BJ (cell line): ENCODE results near the gene TOP2A. TPM values are rescaled to one million over a fixed set of nuclear protein-coding genes. Genes with fewer than 3 reads are reported as not detected.
A peak's percentile ranks its signal among the peaks of the same experiment; 100 is the strongest.

ENCODE experiments used
- CTCF ChIA-PET: fragments of 350-600 bp; formaldehyde crosslinking; extraction: SDS; loops from one replicate; lab custom pipeline; 2021; ENCODE audit warnings: antibody characterized with exemption, inconsistent platforms; lab: Yijun Ruan, JAX
- POLR2A ChIA-PET: fragments of 300-600 bp; sonication (Branson Sonifier 250); formaldehyde crosslinking; extraction: SDS; loops from one replicate; lab custom pipeline; 2021; ENCODE audit warnings: antibody characterized with exemption; lab: Charles Lee
- DNase-seq: peaks from one replicate; pipeline ENCODE4 v3.0.0-alpha.2; 2011; ENCODE audit warnings: low read depth
- H3K27me3 ChIP-seq: 2 replicates; pipeline ENCODE4 v1.6.0; 2011; ENCODE audit warnings: low read length; ENCODE audit not compliant: control insufficient read depth, insufficient read depth
- H3K36me3 ChIP-seq: 2 replicates; pipeline ENCODE4 v1.5.1; 2011; ENCODE audit warnings: low read length; ENCODE audit not compliant: control insufficient read depth, insufficient read depth
- H3K4me3 ChIP-seq: 2 replicates; pipeline ENCODE4 v1.5.1; 2011; ENCODE audit warnings: low read depth, mild to moderate bottlenecking, control low read depth, low read length
- polyA plus RNA-seq: library from polyadenylated mRNA; depleted of rRNA; stranded (reverse); fragments of >200 nt; gene quantifications from 2 replicates; pipeline ENCODE4 v1.2.3, GENCODE V29; 2011; rRNA removed
- small RNA-seq: library from RNA; depleted of rRNA; stranded (forward); fragments of <200 nt; gene quantifications from one replicate; pipeline ENCODE3, GENCODE V24; 2012; ENCODE audit warnings: low replicate concordance, low read depth; ENCODE audit not compliant: insufficient read length
- TF ChIP-seq, protein P1 (sequence below): IDR thresholded peaks from 2 replicates; pipeline ENCODE4 v1.5.1; 2011; ENCODE audit warnings: low read depth, mild to moderate bottlenecking, control low read depth, inconsistent platforms, low read length, moderate library complexity; ENCODE audit not compliant: insufficient read depth

Gene TOP2A
- polyA plus RNA-seq, 1 experiment, result 31.8 TPM

DNA sequence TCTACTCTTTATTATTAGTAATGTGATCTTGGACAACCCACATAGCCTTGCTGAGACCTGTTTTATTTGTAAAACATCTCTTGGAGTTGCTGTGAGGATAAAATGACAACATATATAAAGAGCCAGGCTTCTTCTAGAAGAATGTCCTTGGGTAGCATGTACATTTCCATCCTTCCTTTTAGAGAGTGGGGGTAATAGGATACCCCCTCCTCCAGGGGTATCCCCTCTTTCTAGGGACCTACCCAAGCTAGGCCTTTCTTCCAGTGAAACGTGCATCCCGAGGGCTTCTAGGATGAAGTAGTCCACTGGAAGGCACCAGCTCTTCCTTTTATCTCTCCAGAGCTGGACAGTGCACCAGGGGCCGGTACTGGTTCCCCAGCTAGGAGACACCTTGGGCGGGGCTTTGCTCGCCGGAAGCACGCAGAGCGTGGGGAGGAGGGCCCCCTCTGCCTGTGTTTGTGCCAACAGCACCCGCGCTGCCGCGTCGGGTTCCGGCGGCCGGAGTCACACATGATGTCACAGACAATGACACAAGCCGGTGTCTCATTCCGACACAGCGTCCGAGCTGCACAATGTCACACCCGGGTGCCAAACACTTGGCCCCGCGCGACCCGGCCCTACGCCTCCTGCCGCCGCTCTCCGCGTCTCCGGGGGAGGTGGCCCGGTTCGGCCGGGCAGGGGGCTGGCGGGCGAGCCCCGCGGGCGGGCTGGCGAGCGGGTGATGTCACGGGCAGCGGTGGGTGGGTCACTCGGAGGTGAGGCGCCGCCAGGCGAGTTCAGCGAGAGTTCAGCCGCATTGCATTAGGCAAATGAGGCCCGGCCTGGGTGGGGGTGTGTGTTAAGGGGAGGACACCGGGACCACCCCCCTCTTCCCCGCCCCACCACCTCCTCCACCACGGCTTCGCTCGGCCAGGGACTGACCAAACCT is 76.6 kb downstream of the TOP2A start:
- ChIA-PET POLR2A (interaction anchor here (0.6 kb wide), 1 partner anchor 20 kb away, joined by 5 read pairs; no protein-coding TSS in a partner anchor), CTCF (interaction anchor here (2.0 to 28.2 kb wide), 2 partner anchors 13 to 33 kb away, joined by 8 to 762 read pairs; partner anchors contain the start of gene RARA)

DNA sequence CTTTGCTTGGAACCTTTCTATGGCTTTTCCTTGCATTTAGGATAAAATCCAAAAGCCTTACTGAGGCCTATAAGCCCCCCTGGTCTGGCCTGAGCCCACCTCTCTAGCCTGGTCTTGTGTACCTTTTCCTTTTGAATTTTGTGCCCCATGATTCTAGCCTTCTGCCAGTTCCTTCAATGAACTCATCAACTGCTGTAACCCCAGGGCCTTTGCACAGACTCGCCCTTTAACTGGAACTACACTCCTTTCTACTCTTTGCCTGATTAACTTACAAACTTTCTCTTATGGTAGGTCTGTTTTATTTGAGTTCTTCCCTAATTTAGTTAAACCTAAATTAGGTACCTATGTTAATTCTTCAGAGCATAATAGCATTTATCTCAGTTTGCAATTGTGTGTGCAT is 77.4 kb downstream of the TOP2A start:
- TF ChIP-seq, protein P1, sequence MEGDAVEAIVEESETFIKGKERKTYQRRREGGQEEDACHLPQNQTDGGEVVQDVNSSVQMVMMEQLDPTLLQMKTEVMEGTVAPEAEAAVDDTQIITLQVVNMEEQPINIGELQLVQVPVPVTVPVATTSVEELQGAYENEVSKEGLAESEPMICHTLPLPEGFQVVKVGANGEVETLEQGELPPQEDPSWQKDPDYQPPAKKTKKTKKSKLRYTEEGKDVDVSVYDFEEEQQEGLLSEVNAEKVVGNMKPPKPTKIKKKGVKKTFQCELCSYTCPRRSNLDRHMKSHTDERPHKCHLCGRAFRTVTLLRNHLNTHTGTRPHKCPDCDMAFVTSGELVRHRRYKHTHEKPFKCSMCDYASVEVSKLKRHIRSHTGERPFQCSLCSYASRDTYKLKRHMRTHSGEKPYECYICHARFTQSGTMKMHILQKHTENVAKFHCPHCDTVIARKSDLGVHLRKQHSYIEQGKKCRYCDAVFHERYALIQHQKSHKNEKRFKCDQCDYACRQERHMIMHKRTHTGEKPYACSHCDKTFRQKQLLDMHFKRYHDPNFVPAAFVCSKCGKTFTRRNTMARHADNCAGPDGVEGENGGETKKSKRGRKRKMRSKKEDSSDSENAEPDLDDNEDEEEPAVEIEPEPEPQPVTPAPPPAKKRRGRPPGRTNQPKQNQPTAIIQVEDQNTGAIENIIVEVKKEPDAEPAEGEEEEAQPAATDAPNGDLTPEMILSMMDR, result no peak
- ChIA-PET POLR2A (no interaction called here), CTCF (interaction anchor here (2.0 to 28.2 kb wide), 2 partner anchors 12 to 32 kb away, joined by 8 to 762 read pairs; partner anchors contain the start of gene RARA)
- H3K27me3 ChIP-seq, result no peaks in the 10 kb centered on the region
- peaks cover 2% of the 10 kb centered on the region for H3K36me3 ChIP-seq
- no peak for DNase-seq
- no peak overlapping the region for H3K4me3 ChIP-seq

More for the DNA sequence above, 76.6 kb downstream of the TOP2A start:
- Histone ChIP-seq H3K4me3 (peak overlapping the region; percentile 84), H3K27me3 (no peaks in the 10 kb centered on the region), H3K36me3 (peaks cover 2% of the 10 kb centered on the region)
- no peak for DNase-seq
- TF ChIP-seq, protein P1, result peak; percentile 31

DNA sequence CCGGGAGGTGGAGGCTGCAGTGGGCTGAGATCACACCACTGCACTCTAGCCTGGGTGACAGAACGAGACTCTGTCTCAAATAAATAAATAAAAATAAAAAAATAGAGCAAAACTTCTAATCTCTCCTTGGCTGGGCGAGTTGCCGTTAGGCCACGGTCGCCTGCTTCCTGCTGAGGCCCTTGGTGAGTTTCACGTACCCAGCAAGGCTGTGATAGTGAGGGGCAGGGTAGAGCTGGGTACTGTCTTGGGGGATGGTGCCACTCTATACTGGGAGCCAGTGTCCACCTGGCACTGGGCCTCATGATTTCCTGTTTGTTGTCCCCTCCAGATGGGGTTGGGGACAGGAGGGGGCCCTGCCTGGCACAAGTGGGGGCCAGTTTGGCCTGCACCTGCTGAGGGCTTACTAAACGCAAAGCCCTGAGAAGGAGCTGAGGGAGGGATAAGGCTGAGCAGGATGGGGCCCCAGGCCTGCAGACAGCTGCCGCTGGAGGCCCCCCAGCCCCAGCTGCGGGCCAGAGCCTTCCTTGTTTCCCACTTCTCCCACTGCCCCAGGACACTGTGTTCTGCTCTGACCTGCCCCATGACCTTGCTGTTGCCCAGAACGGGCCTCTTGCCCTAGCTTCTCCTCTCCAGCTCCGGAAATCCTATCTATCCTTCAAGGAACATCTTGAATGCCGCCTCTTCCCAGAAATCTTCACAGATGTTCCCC is 78.6 kb downstream of the TOP2A start:
- peaks cover 2% of the 10 kb centered on the region for H3K36me3 ChIP-seq
- POLR2A ChIA-PET, result no interaction called here
- no peaks in the 10 kb centered on the region for H3K27me3 ChIP-seq
- H3K4me3 ChIP-seq, result no peak overlapping the region
- TF ChIP-seq, protein P1, result no peak
- DNase-seq, result no peak
- CTCF ChIA-PET, result interaction anchor here (0.6 to 28.2 kb wide), 3 partner anchors 10 to 31 kb away, joined by 4 to 762 read pairs (median 4); partner anchors contain the start of gene RARA

Small RNA genes lying within 50 kb of the gene (small RNA-seq; reads per million reads assigned to genes)
- gene RF00019, result not detected
- gene RNA5SP441, result not detected

Other genes with a start within 250 kb of the TOP2A start
- gene RAPGEFL1, start 240.4 kb downstream of the TOP2A start, polyA plus RNA-seq, result 2.3 and 3.8 TPM in 2 replicates
- 7.9 and 8.1 TPM in 2 replicates for gene WIPF2, start 198.6 kb downstream of the TOP2A start, polyA plus RNA-seq
- 5.6 and 9.8 TPM in 2 replicates for gene CDC6, start 130.0 kb downstream of the TOP2A start, polyA plus RNA-seq
- gene RARA, start 108.7 kb downstream of the TOP2A start, polyA plus RNA-seq, result 6.3 and 6.5 TPM in 2 replicates
- 0.48 and 0.56 TPM in 2 replicates for gene GJD3, start 53.2 kb downstream of the TOP2A start, polyA plus RNA-seq
- 816 and 1,200 TPM in 2 replicates for gene IGFBP4, start 25.6 kb upstream of the TOP2A start, polyA plus RNA-seq
- 0.12 and 0.40 TPM in 2 replicates for gene TNS4, start 83.7 kb upstream of the TOP2A start, polyA plus RNA-seq
- 0.07 and 0.45 TPM in 2 replicates for gene CCR7, start 147.6 kb upstream of the TOP2A start, polyA plus RNA-seq
- gene SMARCE1, start 229.9 kb upstream of the TOP2A start, polyA plus RNA-seq, result 54.6 and 64.0 TPM in 2 replicates
- gene KRT222, start 247.3 kb upstream of the TOP2A start, polyA plus RNA-seq, result not detected in 2 replicates